Neutrophil (primary cell): ENCODE results near the gene REX1BD.

ENCODE experiments used
- H3K27ac ChIP-seq: fragments of 200-600 bp; sonication (generic); 2 replicates; pipeline ENCODE4 v1.5.1; 2016; ENCODE audit warnings: mild to moderate bottlenecking, moderate library complexity
- H3K27me3 ChIP-seq: fragments of 200-600 bp; sonication (generic); 2 replicates; pipeline ENCODE4 v1.6.0; 2016; ENCODE audit warnings: mild to moderate bottlenecking
- H3K36me3 ChIP-seq: fragments of 200-600 bp; sonication (generic); 2 replicates; pipeline ENCODE4 v1.5.1; 2017
- H3K4me1 ChIP-seq, 2 experiments: fragments of 200-600 bp in 1 of 2; sonication (generic) in 1 of 2; 1 replicate in 1 of 2; 2 replicates in 1 of 2; pipeline versions ENCODE4 v1.5.1 to v1.6.1; 2013 to 2016; ENCODE audit warnings: low read depth in 1 of 2, low read length in 1 of 2, mild to moderate bottlenecking in 1 of 2, moderate library complexity in 1 of 2; ENCODE audit not compliant: control insufficient read depth in 1 of 2, insufficient read depth in 1 of 2
- H3K4me3 ChIP-seq, 2 experiments: fragments of 200-600 bp in 1 of 2; sonication (generic) in 1 of 2; 1 replicate in 1 of 2; 2 replicates in 1 of 2; pipeline ENCODE4 v1.5.1; 2013 to 2016; ENCODE audit warnings: low read depth in 1 of 2, low read length in 1 of 2, mild to moderate bottlenecking in 1 of 2, moderate library complexity in 1 of 2
- H3K9me3 ChIP-seq: fragments of 200-600 bp; sonication (generic); 2 replicates; pipeline ENCODE4 v1.5.1; 2016
- CTCF ChIP-seq: fragments of 200-600 bp; sonication (generic); IDR thresholded peaks from 2 replicates; pipeline ENCODE4 v1.5.1; 2016; ENCODE audit warnings: antibody characterized with exemption

The REX1BD gene

GRCh38 chr19:18605546-18606280 lies 17.1 kb downstream of the REX1BD start:
- H3K27ac ChIP-seq: no peak overlapping the region
- no peaks in the 10 kb centered on the region for H3K36me3 ChIP-seq
- no peaks in the 10 kb centered on the region for H3K9me3 ChIP-seq
- no peak for TF ChIP-seq CTCF
- H3K4me1 ChIP-seq: no peaks in the 10 kb centered on the region
- H3K4me3 ChIP-seq: no peak overlapping the region
- peaks cover 97% of the 10 kb centered on the region for H3K27me3 ChIP-seq

- Histone ChIP-seq H3K4me3 (no peak within 1 kb of the TSS), H3K36me3 (no peaks in the 10 kb centered on the region), H3K4me1 (no peaks in the 10 kb centered on the region), H3K27ac (no peak within 1 kb of the TSS), H3K27me3 (peaks cover 97% of the 10 kb centered on the region), H3K9me3 (no peaks in the 10 kb centered on the region)
- no peak for TF ChIP-seq CTCF
These were observed 18.0 kb downstream of the REX1BD start, which contains the start of gene CRLF1 for GRCh38 chr19:18606281-18607225. CRLF1 (minus strand) TSS chr19:18606799; CDS start chr19:18606656, 143 bp downstream.

- TF ChIP-seq CTCF: no peak
- H3K9me3 ChIP-seq: no peaks in the 10 kb centered on the region
- no peak overlapping the region for H3K4me3 ChIP-seq
- H3K27me3 ChIP-seq: peaks cover 97% of the 10 kb centered on the region
- no peaks in the 10 kb centered on the region for H3K36me3 ChIP-seq
- H3K4me1 ChIP-seq: peaks cover 0 to under 1% of the 10 kb centered on the region in 2 experiments
- H3K27ac ChIP-seq: no peak overlapping the region
These were observed 18.9 kb downstream of the REX1BD start for GRCh38 chr19:18607226-18608101.

GRCh38 chr19:18608102-18608804 lies 19.7 kb downstream of the REX1BD start:
- peaks cover 97% of the 10 kb centered on the region for H3K27me3 ChIP-seq
- H3K36me3 ChIP-seq: no peaks in the 10 kb centered on the region
- peaks cover 0 to 6% of the 10 kb centered on the region in 2 experiments for H3K4me1 ChIP-seq
- TF ChIP-seq CTCF: no peak
- H3K27ac ChIP-seq: no peak overlapping the region
- no peak overlapping the region for H3K4me3 ChIP-seq
- H3K9me3 ChIP-seq: no peaks in the 10 kb centered on the region
